Upper lobe of left lung (tissue), 6 donors: ENCODE results near the gene OLIG3. TPM values are rescaled to one million over a fixed set of nuclear protein-coding genes. Genes with fewer than 3 reads are reported as not detected.

ENCODE experiments used
- ATAC-seq, 2 donors: fragments of 200-7000 bp; cut with Tn5 transposase; one replicate each; pipeline ENCODE4 v1.9.1; 2022; ENCODE audit warnings: mild to moderate bottlenecking in 2 of 2, moderate library complexity in 2 of 2; ENCODE audit not compliant: low FRiP score in 2 of 2
- DNase-seq, 2 donors: peaks; one replicate each; pipeline ENCODE4 v3.0.0-alpha.2; 2019 to 2020
- H3K27ac ChIP-seq, 4 donors: fragments of 200-600 bp; sonication (generic); one replicate each; pipeline ENCODE4 v1.5.1; 2016 to 2019
- H3K27me3 ChIP-seq, 4 donors: fragments of 200-600 bp; sonication (generic); one replicate each; pipeline ENCODE4 v1.5.1; 2017 to 2019
- H3K36me3 ChIP-seq, 4 donors: fragments of 200-600 bp; sonication (generic); one replicate each; pipeline ENCODE4 v1.5.1; 2016 to 2019
- H3K4me1 ChIP-seq, 4 donors: fragments of 200-600 bp; sonication (generic); one replicate each; pipeline ENCODE4 v1.5.1; 2018 to 2019
- H3K4me3 ChIP-seq, 4 donors: fragments of 200-600 bp; sonication (generic); one replicate each; pipeline ENCODE4 v1.5.1; 2017 to 2019; ENCODE audit warnings: mild to moderate bottlenecking in 2 of 4, moderate library complexity in 1 of 4
- H3K9me3 ChIP-seq, 4 donors: fragments of 200-600 bp; sonication (generic); one replicate each; pipeline ENCODE4 v1.5.1; 2018 to 2019
- CTCF ChIP-seq, 6 experiments: fragments of 450-650 bp in 4 of 6; fragments of 200-600 bp in 2 of 6; sonication (generic) in 2 of 6; IDR thresholded peaks; one replicate each; pipeline ENCODE4 v1.5.1; 2016 to 2019; ENCODE audit warnings: antibody characterized with exemption in 6 of 6
- EP300 ChIP-seq, 4 donors: sonication (generic); formaldehyde crosslinking; IDR thresholded peaks; one replicate each; pipeline ENCODE4 v1.5.1; 2017; ENCODE audit warnings: antibody characterized with exemption in 4 of 4, control low read depth in 2 of 4
- POLR2A ChIP-seq, 4 donors: fragments of 450-650 bp; IDR thresholded peaks; one replicate each; pipeline ENCODE4 v1.5.1; 2016 to 2017; ENCODE audit warnings: antibody characterized with exemption in 4 of 4, mild to moderate bottlenecking in 2 of 4
- POLR2AphosphoS5 ChIP-seq, 2 donors: sonication (generic); formaldehyde crosslinking; IDR thresholded peaks; one replicate each; pipeline ENCODE4 v1.5.1; 2017; ENCODE audit warnings: antibody characterized with exemption in 2 of 2
- WGBS, 2 donors: methylation state at CpG; one replicate each; pipeline ENCODE4 v1.1.5; 2017 to 2018; 5-methylcytosine and 5-hydroxymethylcytosine counted together
- total RNA-seq, 6 donors: library from RNA; depleted of rRNA in 4 of 6; stranded (reverse); fragments of >200 nt in 4 of 6; gene quantifications; one replicate each; pipeline versions ENCODE4 v1.1.0 to v1.2.1, GENCODE V29; 2016 to 2021
- donor health status: DM: no; HTN: no; CAD: no; lungs with moderate emphysema.
- donor health status: DM: no; HTN: yes; CAD: no; lungs with severe emphysema.

OLIG3 gene
- total RNA-seq, 6 donors from 2014 or later: not detected

GRCh38 chr6:137472641-137473137 lies 21.5 kb downstream of the OLIG3 start:
- no peak for DNase-seq
- H3K4me1 ChIP-seq: no peaks in the 10 kb centered on the region
- no peak for ATAC-seq
- TF ChIP-seq EP300 (IDR thresholded peaks at IDR 0.05): no peak
- TF ChIP-seq POLR2AphosphoS5 (IDR thresholded peaks at IDR 0.05): no peak
- TF ChIP-seq POLR2A (IDR thresholded peaks at IDR 0.05): no peak
- TF ChIP-seq CTCF (IDR thresholded peaks at IDR 0.05): no peak
- H3K27ac ChIP-seq: no peak overlapping the region
- H3K4me3 ChIP-seq: no peak overlapping the region
- H3K9me3 ChIP-seq: no peaks in the 10 kb centered on the region
- H3K36me3 ChIP-seq: no peaks in the 10 kb centered on the region
- 92 to 96% methylated on average over 3 of the region's 3 CpGs for WGBS, 2 donors
- no peaks in the 10 kb centered on the region for H3K27me3 ChIP-seq

DNA sequence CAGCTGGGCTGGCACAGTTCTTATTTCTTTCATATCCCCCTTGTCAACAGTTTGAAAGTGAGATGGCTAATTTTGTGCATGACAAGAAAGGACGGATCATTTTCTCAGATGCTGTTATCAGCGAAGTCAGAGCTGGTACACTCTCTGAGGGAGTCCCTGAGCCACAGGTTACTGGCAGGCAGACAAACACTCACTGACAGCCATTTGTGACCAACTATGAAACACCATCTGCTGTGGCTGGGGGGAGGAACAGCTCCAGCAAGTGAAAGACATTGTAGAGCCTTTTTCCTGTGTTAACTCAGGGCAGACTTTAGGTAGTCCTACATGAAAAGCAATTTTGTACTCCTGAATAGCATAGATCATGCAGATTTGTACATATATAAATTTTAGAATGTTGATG lies 22.2 kb downstream of the OLIG3 start:
- TF ChIP-seq CTCF (IDR thresholded peaks at IDR 0.05): no peak
- TF ChIP-seq POLR2A (IDR thresholded peaks at IDR 0.05): no peak
- no peak for TF ChIP-seq EP300 (IDR thresholded peaks at IDR 0.05)
- TF ChIP-seq POLR2AphosphoS5 (IDR thresholded peaks at IDR 0.05): no peak
- no peaks in the 10 kb centered on the region for H3K36me3 ChIP-seq
- no peak overlapping the region for H3K4me3 ChIP-seq
- DNase-seq (no peak), ATAC-seq (no peak)
- H3K27me3 ChIP-seq: no peaks in the 10 kb centered on the region
- no peaks in the 10 kb centered on the region for H3K4me1 ChIP-seq
- H3K27ac ChIP-seq: no peak overlapping the region
- H3K9me3 ChIP-seq: no peaks in the 10 kb centered on the region
- WGBS, 2 donors: 77 to 92% methylated on average over 2 of the region's 2 CpGs

DNA sequence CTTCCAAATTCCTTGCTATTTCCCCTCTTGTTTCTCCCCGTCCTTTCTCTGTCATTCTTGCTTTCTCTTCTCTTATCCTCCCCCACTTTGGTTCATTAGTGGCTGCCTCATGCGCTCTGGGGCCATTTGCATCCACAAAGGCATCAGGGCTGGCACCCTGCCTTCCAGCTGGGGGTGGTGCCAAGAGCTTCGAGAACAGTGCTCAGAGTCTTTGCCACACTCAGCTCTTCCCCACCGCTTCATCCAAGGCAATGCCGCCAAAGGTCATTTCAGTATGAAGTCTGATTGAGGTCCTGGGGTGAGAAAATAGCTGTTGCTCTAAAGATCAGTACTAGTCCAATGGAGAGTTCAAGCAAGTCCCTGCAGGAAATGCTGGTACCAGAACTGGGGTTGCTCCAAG lies 22.7 kb downstream of the OLIG3 start:
- DNase-seq (no peak), ATAC-seq (no peak)
- TF ChIP-seq POLR2AphosphoS5 (IDR thresholded peaks at IDR 0.05) (no peak), POLR2A (IDR thresholded peaks at IDR 0.05) (no peak), CTCF (IDR thresholded peaks at IDR 0.05) (no peak), EP300 (IDR thresholded peaks at IDR 0.05) (no peak)
- H3K27me3 ChIP-seq: no peaks in the 10 kb centered on the region
- H3K9me3 ChIP-seq: no peaks in the 10 kb centered on the region
- no peaks in the 10 kb centered on the region for H3K36me3 ChIP-seq
- no peak overlapping the region for H3K4me3 ChIP-seq
- H3K4me1 ChIP-seq: no peaks in the 10 kb centered on the region
- no peak overlapping the region for H3K27ac ChIP-seq
- 74 to 78% methylated on average over 5 of the region's 5 CpGs for WGBS, 2 donors

DNA sequence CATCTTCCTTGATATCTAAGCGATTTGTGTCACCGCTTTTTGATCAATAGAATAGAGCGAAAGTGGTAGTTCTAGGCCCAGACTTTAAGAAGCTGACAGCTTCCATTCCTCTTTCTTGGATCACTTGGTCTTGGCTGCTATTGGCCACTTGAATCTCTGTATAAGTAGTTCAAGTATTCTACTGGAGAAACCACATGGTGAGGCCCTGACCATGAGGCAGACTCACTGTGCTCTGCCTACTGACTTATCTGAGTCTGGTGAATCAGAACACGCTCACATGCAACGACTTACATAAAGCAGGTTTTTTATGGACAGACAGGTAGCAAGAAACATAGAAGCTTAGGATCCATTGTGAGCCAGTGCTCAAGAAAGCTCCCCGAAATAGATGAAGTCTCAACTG lies 27.0 kb downstream of the OLIG3 start:
- no peak for TF ChIP-seq EP300 (IDR thresholded peaks at IDR 0.05)
- no peak for TF ChIP-seq CTCF (IDR thresholded peaks at IDR 0.05)
- TF ChIP-seq POLR2AphosphoS5 (IDR thresholded peaks at IDR 0.05): no peak
- no peak for TF ChIP-seq POLR2A (IDR thresholded peaks at IDR 0.05)
- ATAC-seq (no peak), DNase-seq (no peak)
- Histone ChIP-seq H3K4me1 (no peaks in the 10 kb centered on the region), H3K27ac (no peak overlapping the region), H3K36me3 (no peaks in the 10 kb centered on the region), H3K27me3 (no peaks in the 10 kb centered on the region), H3K4me3 (no peak overlapping the region), H3K9me3 (no peaks in the 10 kb centered on the region)
- 88 to 92% methylated on average over 6 of the region's 6 CpGs for WGBS, 2 donors

- ATAC-seq (no peak), DNase-seq (no peak)
- H3K4me3 ChIP-seq: no peak overlapping the region
- WGBS, 2 donors: 85% methylated on average over 7 of the region's 7 CpGs
- no peaks in the 10 kb centered on the region for H3K27me3 ChIP-seq
- no peaks in the 10 kb centered on the region for H3K9me3 ChIP-seq
- no peaks in the 10 kb centered on the region for H3K4me1 ChIP-seq
- H3K27ac ChIP-seq: no peak overlapping the region
- TF ChIP-seq POLR2AphosphoS5 (IDR thresholded peaks at IDR 0.05) (no peak), EP300 (IDR thresholded peaks at IDR 0.05) (no peak), CTCF (IDR thresholded peaks at IDR 0.05) (no peak), POLR2A (IDR thresholded peaks at IDR 0.05) (no peak)
- no peaks in the 10 kb centered on the region for H3K36me3 ChIP-seq
Measured at GRCh38 chr6:137465378-137466009, 28.7 kb downstream of the OLIG3 start.
